HG03575 (cell line): ENCODE data around the gene LHFPL2.

ENCODE experiments used
- ATAC-seq: cut with Tn5 transposase; IDR thresholded peaks from one replicate; pipeline ENCODE4 v1.9.1; 2021; ENCODE audit not compliant: unreplicated experiment, insufficient number of reproducible peaks, low FRiP score; ENCODE audit errors: extremely low read depth

The LHFPL2 gene

DNA sequence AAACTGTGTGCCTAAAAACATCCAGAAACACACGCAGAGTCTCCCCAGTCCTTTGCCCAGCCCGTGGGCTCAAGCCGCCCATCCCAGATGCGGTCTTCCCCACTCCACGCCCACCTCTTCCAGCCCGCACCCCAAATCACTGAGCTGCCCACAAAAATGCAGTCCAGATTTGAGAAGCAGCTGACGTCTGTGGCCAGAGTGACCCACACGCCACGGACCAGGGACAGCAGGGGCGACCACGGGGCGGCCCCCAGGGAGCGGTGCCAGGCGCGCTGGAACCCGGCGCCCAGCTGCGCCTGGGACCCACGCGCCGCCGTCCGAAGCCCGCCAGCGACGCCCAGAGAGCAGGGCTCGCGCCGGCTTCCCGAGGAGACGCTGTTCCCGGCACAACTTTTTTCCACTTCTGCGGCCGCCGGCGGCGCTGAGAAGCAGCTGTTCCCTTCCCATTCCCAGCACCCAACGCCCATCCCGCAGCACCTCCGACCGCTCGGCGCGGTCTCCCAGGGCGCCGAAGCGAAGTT lies 674 bp downstream of the LHFPL2 start:
- no peak for ATAC-seq

DNA sequence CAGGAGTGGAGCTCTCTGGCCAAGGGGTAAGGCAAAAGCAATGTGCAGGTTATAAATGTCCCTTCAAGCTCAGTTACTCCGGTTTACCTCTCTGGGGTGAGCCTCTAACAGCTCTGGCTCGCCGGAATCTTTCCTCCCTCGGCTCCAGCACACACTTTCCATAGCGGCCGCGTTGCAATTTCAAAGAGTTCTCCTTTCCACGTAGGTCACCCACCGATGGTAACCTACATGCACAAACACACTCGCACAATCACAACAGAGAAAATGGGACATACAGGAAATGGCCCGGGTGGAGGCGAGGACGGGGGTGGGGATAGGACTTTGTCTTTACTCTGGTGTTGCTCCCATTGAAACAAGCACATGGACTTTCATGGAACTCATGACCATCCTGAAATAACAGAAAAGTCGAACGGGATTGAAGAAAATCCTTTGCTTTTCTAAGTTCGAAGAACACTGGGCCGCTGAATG lies 1.2 kb downstream of the LHFPL2 start:
- ATAC-seq, result no peak

DNA sequence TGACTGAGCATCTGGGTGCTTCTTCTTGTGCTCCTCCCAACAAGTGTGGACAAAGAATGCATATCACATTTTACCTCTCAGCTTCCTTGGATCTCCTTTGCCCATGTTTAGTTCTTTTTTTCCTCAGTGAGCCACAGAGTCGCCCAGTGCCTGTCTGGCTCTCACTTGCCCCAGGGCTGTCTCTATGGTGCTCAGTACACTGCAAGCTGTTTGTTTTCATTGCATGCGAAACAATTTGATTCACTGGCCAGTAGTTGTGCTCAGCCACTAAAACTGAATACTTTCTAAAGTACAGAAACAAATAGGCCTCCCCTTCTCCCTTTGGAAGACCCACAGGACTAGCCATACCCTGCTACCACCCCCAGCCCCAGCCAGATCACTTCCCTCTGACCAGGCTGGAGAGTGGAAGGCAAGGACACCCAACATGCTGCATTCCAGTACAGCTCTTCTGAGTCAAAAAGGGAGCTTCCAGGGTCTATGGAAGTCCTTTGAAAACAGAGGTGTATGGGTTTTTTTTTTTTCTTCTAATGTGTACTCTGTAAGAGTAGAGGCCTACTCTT lies 3.8 kb downstream of the LHFPL2 start:
- ATAC-seq, result no peak

DNA sequence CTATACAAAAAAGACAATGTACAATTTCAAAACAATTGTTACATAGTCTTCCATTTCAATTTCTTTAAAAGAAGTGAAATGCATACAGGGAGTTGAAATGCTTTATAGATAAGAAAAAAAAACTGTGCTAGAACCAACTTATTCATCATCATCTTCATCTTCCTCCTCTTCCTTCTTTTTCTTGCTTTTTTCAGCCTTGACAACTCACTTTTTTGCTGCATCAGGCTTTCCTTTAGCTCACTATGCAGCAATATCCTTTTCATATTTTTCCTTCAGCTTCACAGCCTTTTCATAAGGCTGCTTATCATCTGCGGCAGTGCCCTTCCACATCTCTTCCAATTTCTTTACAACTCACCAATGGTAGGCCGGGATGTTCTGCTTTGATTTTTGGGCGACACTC lies 4.4 kb downstream of the LHFPL2 start:
- ATAC-seq, result no peak

DNA sequence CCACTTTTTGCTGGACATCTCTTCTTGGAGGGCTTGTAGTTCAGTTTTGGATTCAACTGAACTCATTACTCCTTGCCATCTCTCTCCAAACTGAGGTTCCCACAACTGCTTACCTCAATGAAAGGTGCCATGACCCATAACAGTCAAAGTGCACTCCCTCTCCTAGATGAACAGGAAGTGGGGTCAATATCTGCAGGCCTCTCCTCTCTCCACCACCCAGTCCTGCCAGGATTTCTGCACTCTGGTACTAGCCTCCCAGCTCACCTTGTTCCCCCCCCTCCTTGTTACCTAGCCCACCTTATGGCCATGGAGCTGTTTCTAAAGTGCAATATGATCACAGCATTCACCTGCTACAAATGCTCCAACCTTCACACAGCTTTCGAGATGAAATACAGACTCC lies 5.9 kb downstream of the LHFPL2 start:
- ATAC-seq, result no peak

DNA sequence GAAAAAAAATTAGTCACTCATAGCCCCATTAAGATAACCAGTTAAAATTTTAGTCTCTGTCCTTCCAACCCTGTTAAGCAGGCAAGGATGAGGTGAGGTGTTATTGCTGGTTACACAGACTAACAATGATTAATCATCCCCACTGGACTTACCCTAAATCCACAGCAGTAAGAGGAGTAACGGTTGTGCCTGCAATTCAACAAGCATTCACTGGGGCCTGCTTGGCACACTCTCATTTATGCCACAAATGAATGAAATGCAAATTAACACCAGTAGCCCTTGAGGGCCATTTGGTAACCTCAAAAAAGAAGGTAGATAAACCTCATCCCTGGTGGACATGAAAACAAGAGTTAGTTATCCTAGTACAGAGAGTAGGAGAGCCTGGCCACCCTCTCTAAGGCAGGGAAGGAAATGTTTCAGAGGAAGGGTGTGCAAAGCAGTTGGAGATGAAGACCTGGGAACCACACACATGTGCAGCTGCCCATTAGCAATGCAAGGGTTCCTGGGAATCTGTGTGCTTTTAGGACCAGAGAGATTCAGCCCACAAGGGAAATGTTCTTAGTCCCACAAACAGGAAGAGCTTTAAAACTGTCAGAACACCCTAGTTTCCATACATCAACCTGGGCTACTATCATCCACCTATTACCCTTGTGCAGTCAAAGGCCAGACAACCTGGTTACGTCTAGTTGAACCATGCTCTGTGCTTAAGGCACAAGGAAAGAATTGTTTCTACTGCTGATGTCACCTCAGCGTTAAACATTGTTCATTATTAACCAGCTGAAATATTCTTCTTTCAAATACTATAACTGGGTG lies 7.7 kb downstream of the LHFPL2 start:
- ATAC-seq, result no peak

DNA sequence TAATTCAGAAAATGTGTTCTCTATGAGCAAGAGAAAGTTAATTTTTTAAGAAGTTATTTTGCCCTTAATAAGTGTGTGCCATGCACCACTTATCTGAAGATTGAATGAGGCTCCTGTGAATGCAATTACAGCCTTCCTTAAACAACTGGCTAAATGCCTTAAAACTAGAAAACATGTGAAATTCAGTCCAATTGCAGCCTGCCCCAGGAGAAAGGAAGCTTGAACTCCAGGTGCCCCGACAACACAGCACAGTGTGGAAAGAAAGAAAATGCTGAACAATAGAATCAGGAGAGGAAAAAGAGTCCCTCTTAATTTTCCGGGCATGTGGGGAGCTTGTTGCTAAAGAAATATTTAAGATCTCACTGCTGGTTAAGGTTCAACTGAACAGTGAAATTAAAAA lies 8.8 kb downstream of the LHFPL2 start:
- ATAC-seq, result no peak

DNA sequence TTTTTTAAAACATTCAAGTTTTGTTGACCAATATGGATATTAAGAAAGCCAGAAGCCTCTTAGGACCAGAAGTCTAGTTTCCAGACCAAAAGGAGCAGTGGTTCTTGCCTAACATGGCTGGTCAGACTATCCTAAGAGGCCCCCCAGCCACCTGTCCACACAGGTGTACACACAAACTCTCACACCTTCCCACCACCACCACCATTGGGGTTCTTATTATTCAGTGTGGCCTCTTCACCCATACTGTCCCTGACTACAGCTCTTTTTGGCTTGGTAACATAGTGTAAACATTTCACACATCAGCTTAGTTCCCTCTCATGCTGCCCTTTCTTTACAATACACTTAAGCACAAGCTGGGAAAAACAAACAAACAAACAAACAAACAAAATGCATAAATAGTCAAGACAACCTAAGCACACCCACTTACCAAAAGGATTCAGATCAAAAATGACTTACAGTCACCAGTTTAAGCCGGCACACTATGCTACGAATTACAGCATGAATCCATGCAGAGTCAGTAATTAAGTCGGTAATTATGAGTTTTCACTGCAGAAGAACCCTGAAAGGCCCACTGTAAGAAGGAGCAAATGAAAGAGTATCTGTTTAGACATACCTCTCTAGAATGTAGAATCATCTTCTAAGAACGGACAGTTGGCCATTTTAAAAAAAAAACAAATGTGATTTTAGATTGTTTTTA lies 9.5 kb downstream of the LHFPL2 start:
- ATAC-seq, result no peak

DNA sequence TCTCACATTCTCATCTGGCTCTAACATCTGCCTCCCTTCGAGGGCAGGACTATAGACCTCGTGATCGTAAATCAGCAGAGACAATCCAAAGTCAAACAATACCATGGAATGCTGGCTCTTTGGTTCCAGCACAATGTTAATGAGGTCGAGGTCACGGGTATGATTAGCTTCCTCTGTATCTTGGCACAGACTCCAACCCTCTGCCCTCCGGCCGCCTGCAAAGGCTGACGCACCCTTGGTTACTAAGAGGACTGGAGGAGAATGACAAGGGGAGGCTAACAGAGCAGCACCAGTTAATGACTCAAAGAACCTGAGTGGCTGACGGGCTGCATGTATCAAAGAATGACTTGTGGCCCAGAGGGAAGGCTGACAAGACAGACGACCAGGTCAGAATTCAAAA lies 10.1 kb downstream of the LHFPL2 start:
- ATAC-seq, result no peak

DNA sequence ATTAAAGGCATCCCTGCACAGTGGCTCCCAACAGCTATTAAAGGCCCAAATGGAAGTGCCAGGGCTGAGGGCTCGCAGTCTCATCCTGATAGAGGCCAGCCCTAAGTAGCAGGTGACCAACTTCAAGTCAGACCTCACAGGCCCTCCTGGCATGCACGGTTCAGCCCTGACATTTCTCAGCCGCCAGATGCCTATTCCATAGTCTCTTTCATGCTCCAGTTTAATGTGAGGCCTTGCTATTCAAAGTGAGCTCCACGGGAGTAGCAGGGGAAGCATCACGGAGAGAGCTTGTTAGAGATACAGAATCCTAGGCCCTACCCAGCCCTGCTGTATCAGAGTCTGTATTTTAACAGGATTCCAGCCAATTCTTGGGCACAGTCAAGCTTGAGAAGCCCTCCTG lies 11.1 kb downstream of the LHFPL2 start:
- ATAC-seq, result no peak

DNA sequence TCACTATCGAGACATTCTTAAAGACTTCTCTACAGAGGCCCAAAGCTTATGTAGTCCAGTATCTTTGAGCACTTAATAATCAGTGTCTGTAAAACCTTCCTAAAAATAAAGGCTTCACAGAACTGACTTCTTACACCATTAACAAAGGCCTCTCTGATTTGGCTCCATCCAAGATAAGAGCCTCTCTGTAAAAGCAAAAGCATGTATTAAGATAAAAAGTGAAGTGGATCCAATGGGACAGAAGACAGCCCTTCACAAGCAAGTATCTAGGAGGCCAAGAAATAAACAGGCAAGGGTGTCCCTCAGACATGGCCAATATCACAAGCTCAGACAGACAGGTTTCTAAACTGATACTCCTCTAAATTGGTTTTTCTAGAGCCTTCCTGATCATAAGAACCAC lies 11.9 kb downstream of the LHFPL2 start:
- ATAC-seq, result no peak

DNA sequence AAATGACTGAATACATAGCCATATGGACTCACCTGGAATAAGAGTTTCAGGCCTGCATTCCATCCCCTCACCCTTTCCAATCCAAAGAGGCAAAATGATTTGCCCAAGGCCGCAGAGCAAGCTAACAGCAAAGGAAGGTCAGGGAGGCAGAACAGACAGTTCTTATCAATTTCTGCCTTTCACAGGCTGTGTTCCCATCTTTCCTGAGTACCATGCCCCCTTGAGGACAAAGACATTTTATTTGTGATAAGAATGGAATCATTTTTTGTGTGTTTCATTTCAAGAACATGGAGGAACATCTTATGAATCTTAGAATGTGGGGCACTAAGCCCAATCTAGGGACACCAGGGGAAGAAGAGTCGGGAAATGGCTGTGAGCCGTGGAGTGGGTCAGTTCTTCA lies 13.9 kb downstream of the LHFPL2 start:
- ATAC-seq, result no peak

DNA sequence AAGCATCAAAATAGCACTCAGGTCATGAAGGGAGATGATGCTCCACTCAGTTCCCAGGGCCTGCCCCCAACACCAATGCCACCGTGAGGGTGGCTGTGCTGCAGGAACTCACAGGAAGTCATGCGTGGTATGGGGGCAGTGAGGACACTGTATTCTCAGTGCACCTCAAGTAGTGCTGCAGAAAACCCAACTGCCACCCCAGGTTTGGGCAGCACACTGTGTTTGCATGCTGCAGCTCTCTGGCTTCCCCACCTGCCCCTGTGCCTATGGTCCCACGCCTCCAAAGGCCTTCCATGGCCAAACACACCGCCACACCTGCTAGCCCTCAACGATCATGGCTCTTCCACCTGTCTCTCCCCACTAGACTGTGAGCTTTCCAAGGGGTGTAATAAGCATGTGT lies 14.3 kb downstream of the LHFPL2 start:
- no peak for ATAC-seq

DNA sequence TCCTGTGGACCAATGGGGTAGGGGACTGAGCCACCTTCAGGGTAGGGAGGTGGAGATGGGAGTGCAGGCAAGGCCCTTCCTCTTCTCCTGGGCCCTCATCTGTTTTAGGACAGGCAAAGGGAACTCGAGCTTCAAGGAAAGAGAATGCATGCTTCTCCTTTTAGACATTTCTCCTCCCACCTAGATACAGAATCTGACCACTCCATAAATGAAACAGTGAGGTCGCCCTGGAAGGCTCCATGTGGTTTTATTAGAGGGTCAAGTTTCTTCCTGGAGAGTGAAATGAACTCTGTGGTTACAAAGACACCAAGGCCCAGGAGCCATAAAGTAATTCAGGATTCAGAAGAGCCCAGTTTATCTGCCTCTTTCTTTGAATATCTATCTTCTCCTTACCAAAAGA lies 14.9 kb downstream of the LHFPL2 start:
- ATAC-seq, result no peak

DNA sequence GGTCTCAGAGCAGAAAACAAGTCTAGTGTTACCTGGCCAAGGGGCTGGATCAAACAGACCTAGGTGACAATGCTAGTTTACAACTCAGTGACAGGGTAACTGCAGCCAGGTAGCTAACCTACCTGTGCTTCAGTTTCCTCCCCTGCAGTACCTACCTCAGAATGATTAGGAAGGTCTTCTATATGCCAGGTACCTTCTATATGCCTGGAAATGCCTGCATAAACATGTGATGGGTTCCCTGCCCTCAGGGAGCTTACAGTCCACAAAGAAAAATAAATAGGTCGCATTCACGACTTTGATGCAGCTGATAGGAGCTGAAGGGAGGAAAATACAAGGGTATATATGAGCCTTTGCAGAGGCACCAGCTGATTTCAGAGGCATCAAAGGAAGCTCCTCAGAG lies 16.1 kb downstream of the LHFPL2 start:
- no peak for ATAC-seq

DNA sequence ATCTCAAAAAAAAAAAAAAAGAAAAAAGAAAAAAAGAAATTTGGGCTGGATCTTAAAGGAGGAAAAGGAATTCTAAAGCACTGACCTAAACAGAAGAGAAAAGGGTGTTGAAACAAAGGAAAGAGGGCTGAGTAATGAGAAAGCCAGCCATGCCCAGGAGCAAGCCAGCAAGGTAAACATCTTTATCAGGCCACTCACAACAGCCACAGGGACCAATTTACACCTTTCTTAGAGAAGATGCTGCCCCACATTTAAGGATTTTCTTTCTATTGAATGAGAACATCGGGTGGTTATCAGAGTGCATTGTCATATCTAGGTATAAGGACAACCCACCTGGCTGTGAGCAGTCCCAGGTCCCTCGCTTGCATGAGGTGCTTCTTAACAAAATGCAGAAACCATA lies 16.6 kb downstream of the LHFPL2 start:
- ATAC-seq, result no peak

DNA sequence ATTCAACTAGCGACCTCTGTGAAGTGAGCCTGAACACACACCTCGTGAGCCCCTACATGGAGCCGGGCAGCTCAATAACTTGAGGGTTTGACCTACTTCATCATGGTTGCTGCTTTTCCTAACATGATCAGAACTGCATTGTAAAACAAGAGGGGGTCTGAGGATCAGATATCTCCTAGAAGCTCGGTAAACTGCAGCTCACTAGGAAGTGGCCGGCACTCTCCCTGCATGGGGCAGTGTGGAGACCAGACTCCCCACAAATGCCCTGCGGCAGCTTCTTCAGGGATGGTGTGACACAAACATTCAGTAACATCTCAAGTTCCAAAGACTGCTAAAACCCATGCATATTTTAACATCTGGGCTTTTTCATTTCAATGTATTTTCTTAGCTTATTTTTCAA lies 18.5 kb downstream of the LHFPL2 start:
- ATAC-seq, result no peak

DNA sequence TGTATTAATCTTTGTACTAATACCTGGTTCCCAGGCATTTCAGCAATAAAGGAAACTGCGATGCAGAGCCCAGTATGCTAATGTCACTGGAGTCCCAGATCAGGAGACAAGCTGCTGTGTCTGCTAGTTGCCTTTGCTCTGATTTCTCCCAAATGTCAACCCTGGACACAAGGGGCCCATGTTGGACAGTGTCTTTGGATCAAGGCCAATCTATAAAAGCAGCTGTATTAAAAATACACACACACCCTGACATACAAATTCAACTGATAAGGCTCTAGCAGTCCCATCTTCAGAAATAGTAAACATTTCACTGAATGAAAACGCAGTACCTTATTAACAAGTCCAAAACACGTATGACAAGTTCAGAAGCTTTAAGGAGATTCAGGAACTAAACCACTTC lies 18.9 kb downstream of the LHFPL2 start:
- ATAC-seq, result no peak

DNA sequence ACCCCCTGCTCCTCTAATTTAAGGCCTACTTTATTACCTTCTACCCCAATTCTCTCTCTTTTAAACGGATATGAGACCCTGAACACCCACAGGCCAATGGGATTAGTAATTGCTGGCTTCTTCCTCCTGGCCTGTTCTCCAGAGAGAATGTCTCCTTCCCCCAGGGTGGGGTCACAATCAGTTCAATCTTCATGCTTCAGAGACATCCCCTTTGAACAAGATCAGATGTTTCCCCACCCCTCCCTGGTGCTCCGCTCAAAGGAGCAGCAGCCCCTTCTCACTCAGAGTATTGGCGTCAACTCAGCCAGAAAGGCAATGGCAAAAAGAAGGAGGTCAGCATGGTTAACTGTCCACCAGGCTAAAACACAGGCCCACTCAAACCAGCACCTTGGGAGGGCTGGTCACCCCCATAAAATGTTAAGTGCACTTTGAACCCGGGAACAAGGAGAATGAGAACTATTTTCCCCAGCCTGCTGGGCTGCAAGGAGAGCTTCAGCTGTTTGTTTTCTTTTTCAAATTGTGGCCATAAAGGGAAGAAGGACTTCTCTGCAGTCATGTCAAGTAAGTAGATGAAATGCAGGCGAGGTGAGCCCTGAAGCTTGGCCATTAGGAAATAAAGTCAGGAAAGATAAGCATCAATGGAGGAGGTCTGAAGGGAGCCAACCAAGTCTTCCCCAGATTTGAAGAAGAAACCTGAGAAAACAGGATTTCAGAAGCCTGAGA lies 20.1 kb downstream of the LHFPL2 start:
- ATAC-seq, result no peak
